ENCODE data around the gene LARGE1. TPM values are rescaled to one million over a fixed set of nuclear protein-coding genes. Genes with fewer than 3 reads are reported as not detected.

LARGE1 gene
- total RNA-seq, 1 experiment from 2014 or later = 1.5 TPM

- Histone ChIP-seq H3K27me3 (ENCODE audit: insufficient read depth, low read length) (no peaks in the 10 kb centered on the region), H3K9ac (ENCODE audit: low read length) (no peak overlapping the region), H3K4me2 (ENCODE audit: low read length) (no peak overlapping the region), H2AFZ (ENCODE audit: low read depth, low read length, poor library complexity, severe bottlenecking) (no peak overlapping the region), H3K79me2 (ENCODE audit: insufficient read depth, low read length) (no peaks in the 10 kb centered on the region), H3K27ac (ENCODE audit: low read depth, low read length) (no peak overlapping the region), H3K9me3 (ENCODE audit: control insufficient read depth in 1 of 2, insufficient read depth in 1 of 2, low read depth in 1 of 2, low read length in 2 of 2) (peaks cover 4 to 38% of the 10 kb centered on the region in 2 experiments; a peak in 2 of 4 replicates), H3K4me1 (ENCODE audit: control insufficient read depth in 1 of 2, insufficient read depth in 2 of 2, low read length in 2 of 2) (no peaks in the 10 kb centered on the region), H3K36me3 (ENCODE audit: control insufficient read depth in 1 of 2, insufficient read depth in 2 of 2, low read length in 2 of 2) (no peaks in the 10 kb centered on the region), H4K20me1 (ENCODE audit: insufficient read depth) (no peaks in the 10 kb centered on the region), H3K4me3 (replicated peaks in 1 of 2; ENCODE audit: low read depth in 1 of 2, low read length in 2 of 2) (no peak overlapping the region), H3K9me2 (ENCODE audit: insufficient read depth) (no peaks in the 10 kb centered on the region)
- ChIA-PET CTCF (no interaction called here), POLR2A (no interaction called here), RAD21 (ENCODE audit: low non-redundant PET in 1 of 2, low total read pairs in 2 of 2, uncharacterized antibody in 2 of 2, unreplicated experiment in 2 of 2) (no interaction called here)
- ATAC-seq (no peak), DNase-seq (ENCODE audit: low read depth, low spot score) (no peak)
- TF ChIP-seq ZNF274 (IDR thresholded peaks at IDR 0.05; ENCODE audit: low read depth, low read length) (no peak), ELF1 (IDR thresholded peaks at IDR 0.05; ENCODE audit: borderline replicate concordance, low read depth) (no peak), SRF (IDR thresholded peaks at IDR 0.05; ENCODE audit: low read depth) (no peak), POLR2A (IDR thresholded peaks at IDR 0.05; ENCODE audit: borderline replicate concordance, extremely low read depth, insufficient read depth, insufficient read length) (no peak), RAD21 (IDR thresholded peaks at IDR 0.05; ENCODE audit: low read depth) (no peak), EZH2 (IDR thresholded peaks at IDR 0.05) (no peak), ZBTB33 (IDR thresholded peaks at IDR 0.05; ENCODE audit: extremely low read depth, insufficient replicate concordance, low read length) (no peak)
- no TSS peak for BruUV-seq (replicated peaks)
- intact Hi-C loops (cut with micrococcal nuclease) = no loop called here
These were observed 359.0 kb downstream of the LARGE1 start for GRCh38 chr22:33561149-33561807.

GRCh38 chr22:33557836-33558235, 362.4 kb downstream of the LARGE1 start:
- Histone ChIP-seq H3K9ac (ENCODE audit: low read length) (no peak overlapping the region), H3K9me3 (ENCODE audit: control insufficient read depth in 1 of 2, insufficient read depth in 1 of 2, low read depth in 1 of 2, low read length in 2 of 2) (peaks cover 13 to 20% of the 10 kb centered on the region in 2 experiments; a peak in 2 of 4 replicates), H3K4me1 (ENCODE audit: control insufficient read depth in 1 of 2, insufficient read depth in 2 of 2, low read length in 2 of 2) (no peaks in the 10 kb centered on the region), H3K4me2 (ENCODE audit: low read length) (no peak overlapping the region), H3K79me2 (ENCODE audit: insufficient read depth, low read length) (no peaks in the 10 kb centered on the region), H3K36me3 (ENCODE audit: control insufficient read depth in 1 of 2, insufficient read depth in 2 of 2, low read length in 2 of 2) (no peaks in the 10 kb centered on the region), H3K27ac (ENCODE audit: low read depth, low read length) (no peak overlapping the region), H2AFZ (ENCODE audit: low read depth, low read length, poor library complexity, severe bottlenecking) (no peak overlapping the region), H3K27me3 (ENCODE audit: insufficient read depth, low read length) (no peaks in the 10 kb centered on the region), H3K4me3 (replicated peaks in 1 of 2; ENCODE audit: low read depth in 1 of 2, low read length in 2 of 2) (no peak overlapping the region), H4K20me1 (ENCODE audit: insufficient read depth) (no peaks in the 10 kb centered on the region), H3K9me2 (ENCODE audit: insufficient read depth) (no peaks in the 10 kb centered on the region)
- CTCF ChIA-PET = no interaction called here
- no peak for ATAC-seq
- no peak for DNase-seq (ENCODE audit: low read depth, low spot score)
- POLR2A ChIA-PET = no interaction called here
- BruUV-seq (replicated peaks) = no TSS peak
- RAD21 ChIA-PET (ENCODE audit: low non-redundant PET in 1 of 2, low total read pairs in 2 of 2, uncharacterized antibody in 2 of 2, unreplicated experiment in 2 of 2) = no interaction called here
- TF ChIP-seq CBX3 (IDR thresholded peaks at IDR 0.05; ENCODE audit: low read depth) (no peak), YY1 (IDR thresholded peaks at IDR 0.05; ENCODE audit: extremely low read depth, insufficient replicate concordance, low read depth, low read length) (no peak), SIN3A (IDR thresholded peaks at IDR 0.05; ENCODE audit: low read depth) (no peak)
- intact Hi-C loops (cut with micrococcal nuclease) = no loop called here
